ENCODE results near the gene ARMC6.

Gene ARMC6

GRCh38 chr19:19055701-19056100 is 22.3 kb downstream of the ARMC6 start:
- no peak for DNase-seq

GRCh38 chr19:19056636-19057275 is 23.4 kb downstream of the ARMC6 start:
- DNase-seq: no peak

- no peak for DNase-seq
These were observed 23.9 kb downstream of the ARMC6 start for GRCh38 chr19:19057317-19057716.

GRCh38 chr19:19057720-19058119 is 24.3 kb downstream of the ARMC6 start:
- DNase-seq: no peak

- DNase-seq: no peak
These were observed 25.8 kb downstream of the ARMC6 start for GRCh38 chr19:19059018-19059836.

GRCh38 chr19:19059837-19060611 is 26.6 kb downstream of the ARMC6 start:
- DNase-seq: peak; percentile 66

GRCh38 chr19:19061506-19061905 is 28.1 kb downstream of the ARMC6 start:
- DNase-seq: peak; percentile 81

- peak; percentile 27 for DNase-seq
These were observed 29.2 kb downstream of the ARMC6 start for GRCh38 chr19:19062454-19063182.

GRCh38 chr19:19063183-19064097 is 30.0 kb downstream of the ARMC6 start, which contains the start of gene SLC25A42:
Gene SLC25A42 (plus strand): TSS chr19:19063994. CDS start chr19:19096125, 32,131 bp downstream.
- peak; percentile 98 for DNase-seq

- DNase-seq: no peak
These were observed 30.8 kb downstream of the ARMC6 start for GRCh38 chr19:19064098-19064722.

- DNase-seq: no peak
These were observed 31.7 kb downstream of the ARMC6 start for GRCh38 chr19:19064811-19065745.

- DNase-seq: no peak
These were observed 34.1 kb downstream of the ARMC6 start for GRCh38 chr19:19067276-19068072.

- DNase-seq: no peak
These were observed 35.6 kb downstream of the ARMC6 start for GRCh38 chr19:19068659-19069654.

- DNase-seq: no peak
These were observed 38.5 kb downstream of the ARMC6 start for GRCh38 chr19:19071897-19072296.

- DNase-seq: no peak
These were observed 40.9 kb downstream of the ARMC6 start for GRCh38 chr19:19074196-19074882.

GRCh38 chr19:19075126-19075525 is 41.7 kb downstream of the ARMC6 start:
- no peak for DNase-seq

- no peak for DNase-seq
These were observed 43.1 kb downstream of the ARMC6 start for GRCh38 chr19:19076476-19076875.
